IMR-90 (cell line): ENCODE results near the gene KRTAP10-7. TPM values are rescaled to one million over a fixed set of nuclear protein-coding genes. Genes with fewer than 3 reads are reported as not detected.

Experiments used
- ATAC-seq: fragments of 200-7000 bp; cut with Tn5 transposase; 2 replicates; pipeline ENCODE4 v1.9.1; 2020; ENCODE audit warnings: low read depth, mild to moderate bottlenecking, moderate library complexity
- BruUV-seq: library from RNA; stranded (reverse); fragments of 400-500 nt; replicated peaks from 2 replicates; lab custom pipeline; 2021; lab: Mats Ljungman, UMichigan
- CTCF ChIA-PET: fragments of 300-600 bp; formaldehyde crosslinking; extraction: SDS; loops from one replicate; lab custom pipeline; 2021; ENCODE audit warnings: antibody characterized with exemption; lab: Yijun Ruan, JAX
- POLR2A ChIA-PET: fragments of 300-600 bp; sonication (Branson Sonifier 250); formaldehyde crosslinking; loops from one replicate; lab custom pipeline; 2022; ENCODE audit warnings: antibody characterized with exemption; ENCODE audit not compliant: unreplicated experiment; lab: Charles Lee
- DNase-seq: peaks from one replicate; pipeline ENCODE4 v3.0.0; 2013
- H2AFZ ChIP-seq: replicated peaks from 2 replicates; pipeline ENCODE3; 2013; ENCODE audit warnings: low read length, mild to moderate bottlenecking; ENCODE audit not compliant: poor library complexity
- H2AK5ac ChIP-seq: 2 replicates; pipeline ENCODE4 v1.6.1; 2013; ENCODE audit warnings: low read depth, low read length, inconsistent platforms
- H2AK9ac ChIP-seq: replicated peaks from 2 replicates; pipeline ENCODE3; 2013; ENCODE audit warnings: mild to moderate bottlenecking, low read depth, low read length, moderate library complexity; ENCODE audit not compliant: poor library complexity
- H2BK120ac ChIP-seq: 2 replicates; pipeline ENCODE4 v1.6.1; 2013; ENCODE audit warnings: low read depth, low read length, inconsistent platforms
- H2BK15ac ChIP-seq: 3 replicates; pipeline ENCODE4 v1.6.1; 2013; ENCODE audit warnings: low read depth, low read length, inconsistent platforms
- H2BK20ac ChIP-seq: 2 replicates; pipeline ENCODE4 v1.6.1; 2013; ENCODE audit warnings: low read depth, mild to moderate bottlenecking, inconsistent platforms, low read length, moderate library complexity
- H2BK5ac ChIP-seq: 2 replicates; pipeline ENCODE4 v1.6.1; 2013; ENCODE audit warnings: mild to moderate bottlenecking, low read depth, low read length, inconsistent platforms; ENCODE audit not compliant: poor library complexity, severe bottlenecking
- H3K14ac ChIP-seq: replicated peaks from 2 replicates; pipeline ENCODE4 v1.6.1; 2013; ENCODE audit warnings: low read depth, low read length, inconsistent platforms
- H3K18ac ChIP-seq: 2 replicates; pipeline ENCODE4 v1.6.1; 2013; ENCODE audit warnings: low read depth, low read length, control low read depth
- H3K23ac ChIP-seq: 2 replicates; pipeline ENCODE4 v1.6.1; 2013; ENCODE audit warnings: low read depth, low read length, inconsistent platforms
- H3K27ac ChIP-seq: 2 replicates; pipeline ENCODE4 v1.5.1; 2013; ENCODE audit warnings: mild to moderate bottlenecking, control low read depth, low read length; ENCODE audit not compliant: insufficient read depth
- H3K27me3 ChIP-seq: 2 replicates; pipeline ENCODE4 v1.6.1; 2013; ENCODE audit warnings: low read length; ENCODE audit not compliant: control insufficient read depth, insufficient read depth
- H3K36me3 ChIP-seq: 2 replicates; pipeline ENCODE4 v1.6.1; 2013; ENCODE audit warnings: low read length, mixed read lengths; ENCODE audit not compliant: control insufficient read depth, insufficient read depth
- H3K4ac ChIP-seq: 2 replicates; pipeline ENCODE4 v1.6.1; 2013; ENCODE audit warnings: low read depth, low read length, inconsistent platforms
- H3K4me1 ChIP-seq: 2 replicates; pipeline ENCODE4 v1.6.1; 2013; ENCODE audit warnings: low read length, mixed read lengths; ENCODE audit not compliant: control insufficient read depth, insufficient read depth
- H3K4me2 ChIP-seq: 2 replicates; pipeline ENCODE4 v1.6.1; 2013; ENCODE audit warnings: low read depth, mild to moderate bottlenecking, control low read depth, low read length, moderate library complexity
- H3K4me3 ChIP-seq: 2 replicates; pipeline ENCODE4 v1.5.1; 2013; ENCODE audit warnings: low read depth, mild to moderate bottlenecking, control low read depth, low read length, moderate library complexity; ENCODE audit not compliant: insufficient read depth
- H3K56ac ChIP-seq: 2 replicates; pipeline ENCODE4 v1.6.1; 2013; ENCODE audit warnings: low read length, inconsistent platforms; ENCODE audit not compliant: insufficient read depth; ENCODE audit errors: extremely low read depth
- H3K79me1 ChIP-seq, 2 experiments: 2 replicates each; pipeline ENCODE4 v1.6.1; 2013; ENCODE audit warnings: low read length in 2 of 2, inconsistent platforms in 1 of 2, low read depth in 1 of 2
- H3K9ac ChIP-seq: 2 replicates; pipeline ENCODE4 v1.6.1; 2013; ENCODE audit warnings: low read depth, low read length, control low read depth
- H3K9me1 ChIP-seq: 2 replicates; pipeline ENCODE4 v1.6.1; 2013; ENCODE audit warnings: low read length, inconsistent platforms; ENCODE audit not compliant: insufficient read depth
- H3K9me3 ChIP-seq: 2 replicates; pipeline ENCODE4 v1.6.1; 2013; ENCODE audit warnings: low read length; ENCODE audit not compliant: control insufficient read depth, insufficient read depth
- H4K20me1 ChIP-seq: 2 replicates; pipeline ENCODE4 v1.6.1; 2013; ENCODE audit warnings: low read length, inconsistent platforms; ENCODE audit not compliant: insufficient read depth
- H4K5ac ChIP-seq: 2 replicates; pipeline ENCODE4 v1.6.1; 2013; ENCODE audit warnings: mild to moderate bottlenecking, low read depth, low read length, control low read depth
- H4K8ac ChIP-seq, 2 experiments: 2 replicates each; pipeline ENCODE4 v1.6.1; 2013; ENCODE audit warnings: low read depth in 2 of 2, low read length in 2 of 2, control low read depth in 1 of 2, inconsistent platforms in 1 of 2
- H4K91ac ChIP-seq: 2 replicates; pipeline ENCODE4 v1.6.1; 2013; ENCODE audit warnings: low read depth, low read length, inconsistent platforms; ENCODE audit not compliant: insufficient read depth
- BHLHE40 ChIP-seq: fragments of 150-350 bp; IDR thresholded peaks from 2 replicates; pipeline ENCODE4 v1.6.1; 2016; ENCODE audit warnings: mild to moderate bottlenecking, low read depth, low read length
- CEBPB ChIP-seq: IDR thresholded peaks from 2 replicates; pipeline ENCODE4 v1.6.1; 2012; ENCODE audit warnings: low read depth, low read length, improper control_type of control experiment
- CHD1 ChIP-seq: IDR thresholded peaks from 2 replicates; pipeline ENCODE4 v1.6.1; 2012; ENCODE audit warnings: low read depth, low read length, improper control_type of control experiment
- FOS ChIP-seq: fragments of 150-350 bp; IDR thresholded peaks from 2 replicates; pipeline ENCODE4 v1.6.1; 2016; ENCODE audit warnings: low read depth, low read length
- MAFK ChIP-seq: IDR thresholded peaks from 2 replicates; pipeline ENCODE4 v1.6.1; 2012; ENCODE audit warnings: low read depth, low read length, improper control_type of control experiment
- MAZ ChIP-seq: IDR thresholded peaks from 2 replicates; pipeline ENCODE4 v1.6.1; 2012; ENCODE audit warnings: low read depth, mild to moderate bottlenecking, low read length, improper control_type of control experiment, moderate library complexity, borderline replicate concordance
- MXI1 ChIP-seq: IDR thresholded peaks from 2 replicates; pipeline ENCODE4 v1.6.1; 2012; ENCODE audit warnings: low read depth, mild to moderate bottlenecking, low read length, moderate library complexity, borderline replicate concordance
- NFE2L2 ChIP-seq: fragments of 150-350 bp; IDR thresholded peaks from 2 replicates; pipeline ENCODE4 v1.6.1; 2016; ENCODE audit warnings: low read depth, mild to moderate bottlenecking, low read length
- POLR2A ChIP-seq: IDR thresholded peaks from 2 replicates; pipeline ENCODE4 v1.6.1; 2012; ENCODE audit warnings: mild to moderate bottlenecking, low read depth, low read length
- RAD21 ChIP-seq: IDR thresholded peaks from 2 replicates; pipeline ENCODE4 v1.6.1; 2012; ENCODE audit warnings: low read length, improper control_type of control experiment
- RCOR1 ChIP-seq: IDR thresholded peaks from 2 replicates; pipeline ENCODE4 v1.6.1; 2012; ENCODE audit warnings: mild to moderate bottlenecking, low read length, improper control_type of control experiment; ENCODE audit not compliant: insufficient replicate concordance
- RFX5 ChIP-seq: IDR thresholded peaks from 2 replicates; pipeline ENCODE4 v1.8.0; 2012; ENCODE audit warnings: low read depth, mild to moderate bottlenecking, low read length, moderate library complexity
- SMC3 ChIP-seq: fragments of 150-350 bp; IDR thresholded peaks from 2 replicates; pipeline ENCODE4 v1.6.1; 2016; ENCODE audit warnings: low read depth, mild to moderate bottlenecking, antibody characterized with exemption, low read length, moderate library complexity
- WGBS, 2 experiments: methylation state at CpG; one replicate each; pipeline versions ENCODE4 v1.1.5 to v1.1.7; 2013; ENCODE audit warnings: missing lambda C conversion rate in 2 of 2; ENCODE audit not compliant: insufficient read length in 1 of 2; ENCODE audit errors: extremely low coverage in 2 of 2; 5-methylcytosine and 5-hydroxymethylcytosine counted together
- dilution Hi-C: fragments of 300-500 bp; cut with HindIII; formaldehyde crosslinking; loops from one replicate; pipeline ENCODE4 v1.14.3; 2018; ENCODE audit warnings: low sequenced_read_pairs; ENCODE audit not compliant: unreplicated experiment
- in situ Hi-C: fragments of 300-500 bp; cut with MboI; formaldehyde crosslinking; loops from 3 replicates; pipeline ENCODE4 v1.14.3; 2019; ENCODE audit warnings: low sequenced_read_pairs, inconsistent platforms, mixed read lengths
- intact Hi-C: fragments of 100-400 bp; cut with micrococcal nuclease; formaldehyde crosslinking; loops from 2 replicates; pipeline ENCODE4 v1.10.0; 2022
- polyA plus RNA-seq, 3 experiments: library from polyadenylated mRNA; depleted of rRNA; stranded (reverse); fragments of >200 nt; gene quantifications; 2 replicates each; pipeline ENCODE4 v1.2.3, GENCODE V29; 2012; ENCODE audit warnings: low replicate concordance in 1 of 3
- total RNA-seq: library from RNA; depleted of rRNA; stranded (reverse); fragments of >200 nt; gene quantifications from 2 replicates; pipeline ENCODE4 v1.2.3, GENCODE V29; 2012
- TF ChIP-seq, protein P1 (sequence below): fragments of 150-350 bp; IDR thresholded peaks from 2 replicates; pipeline ENCODE4 v1.6.1; 2017; ENCODE audit warnings: mild to moderate bottlenecking, antibody characterized with exemption, low read length, low read depth
- TF ChIP-seq, protein P2 (sequence below): fragments of 150-350 bp; IDR thresholded peaks from 2 replicates; pipeline ENCODE4 v1.6.1; 2016; ENCODE audit warnings: low read depth, mild to moderate bottlenecking, low read length, moderate library complexity, borderline replicate concordance

KRTAP10-7 gene
- total and polyA plus RNA-seq, 2 of the 4 experiments (the other 2 are of a cell fraction): not detected

GRCh38 chr21:44647222-44647552 lies 46.8 kb downstream of the KRTAP10-7 start:
- no peak overlapping the region for H2AK9ac ChIP-seq
- H3K4me1 ChIP-seq: no peaks in the 10 kb centered on the region
- ATAC-seq (no peak), DNase-seq (no peak)
- no peak overlapping the region for H2BK15ac ChIP-seq
- H2BK20ac ChIP-seq: no peak overlapping the region
- H3K14ac ChIP-seq: no peak overlapping the region
- no peak overlapping the region for H2AFZ ChIP-seq
- in situ Hi-C loops: no loop called here
- no peak overlapping the region for H3K9ac ChIP-seq
- TF ChIP-seq MXI1 (no peak), CHD1 (no peak), MAZ (no peak), RFX5 (no peak), NFE2L2 (no peak), CEBPB (no peak), RCOR1 (no peak), POLR2A (no peak), BHLHE40 (no peak), MAFK (no peak), SMC3 (no peak), RAD21 (no peak), FOS (no peak)
- TF ChIP-seq, protein P1, sequence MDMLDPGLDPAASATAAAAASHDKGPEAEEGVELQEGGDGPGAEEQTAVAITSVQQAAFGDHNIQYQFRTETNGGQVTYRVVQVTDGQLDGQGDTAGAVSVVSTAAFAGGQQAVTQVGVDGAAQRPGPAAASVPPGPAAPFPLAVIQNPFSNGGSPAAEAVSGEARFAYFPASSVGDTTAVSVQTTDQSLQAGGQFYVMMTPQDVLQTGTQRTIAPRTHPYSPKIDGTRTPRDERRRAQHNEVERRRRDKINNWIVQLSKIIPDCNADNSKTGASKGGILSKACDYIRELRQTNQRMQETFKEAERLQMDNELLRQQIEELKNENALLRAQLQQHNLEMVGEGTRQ: no peak
- TF ChIP-seq, protein P2, sequence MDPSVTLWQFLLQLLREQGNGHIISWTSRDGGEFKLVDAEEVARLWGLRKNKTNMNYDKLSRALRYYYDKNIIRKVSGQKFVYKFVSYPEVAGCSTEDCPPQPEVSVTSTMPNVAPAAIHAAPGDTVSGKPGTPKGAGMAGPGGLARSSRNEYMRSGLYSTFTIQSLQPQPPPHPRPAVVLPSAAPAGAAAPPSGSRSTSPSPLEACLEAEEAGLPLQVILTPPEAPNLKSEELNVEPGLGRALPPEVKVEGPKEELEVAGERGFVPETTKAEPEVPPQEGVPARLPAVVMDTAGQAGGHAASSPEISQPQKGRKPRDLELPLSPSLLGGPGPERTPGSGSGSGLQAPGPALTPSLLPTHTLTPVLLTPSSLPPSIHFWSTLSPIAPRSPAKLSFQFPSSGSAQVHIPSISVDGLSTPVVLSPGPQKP: no peak
- no peak overlapping the region for H2BK120ac ChIP-seq
- H3K23ac ChIP-seq: no peak overlapping the region
- H2BK5ac ChIP-seq: no peak overlapping the region
- H3K18ac ChIP-seq: no peak overlapping the region
- H4K8ac ChIP-seq: no peak overlapping the region
- H3K56ac ChIP-seq: no peak overlapping the region
- no peaks in the 10 kb centered on the region; the same call in 1 of the 2 replicates for H3K27me3 ChIP-seq
- no peaks in the 10 kb centered on the region for H3K9me1 ChIP-seq
- H4K5ac ChIP-seq: no peak overlapping the region
- H3K27ac ChIP-seq: no peak overlapping the region
- no TSS peak for BruUV-seq
- H3K4ac ChIP-seq: no peak overlapping the region
- peaks cover 6% of the 10 kb centered on the region for H3K9me3 ChIP-seq
- no peaks in the 10 kb centered on the region for H3K36me3 ChIP-seq
- dilution Hi-C loops: no loop called here
- intact Hi-C loops: no loop called here
- H4K91ac ChIP-seq: no peak overlapping the region
- no peaks in the 10 kb centered on the region for H3K79me1 ChIP-seq
- no peaks in the 10 kb centered on the region for H4K20me1 ChIP-seq
- ChIA-PET POLR2A (no interaction called here), CTCF (no interaction called here)
- H2AK5ac ChIP-seq: no peak overlapping the region
- WGBS, 2 experiments: 12% methylated on average over 6 of the region's 8 CpGs; no CpG with 5 or more reads in 1 of the 2 experiments
- no peak overlapping the region for H3K4me2 ChIP-seq
- H3K4me3 ChIP-seq: no peak overlapping the region
